ENCODE measurements around the gene SACS.
"Not testable (repeated sequence)": the region's sequence is repeated elsewhere in the genome, so short reads cannot be mapped to it uniquely, and the experiment has no call there.

SACS gene

GRCh38 chr13:23455401-23456185 lies 22.1 kb upstream of the SACS start:
- no peak for DNase-seq

- DNase-seq = no peak
These were observed 19.6 kb upstream of the SACS start for GRCh38 chr13:23453132-23453531.

GRCh38 chr13:23450340-23451046 lies 17.0 kb upstream of the SACS start:
- no peak for DNase-seq

GRCh38 chr13:23449398-23450162 lies 16.1 kb upstream of the SACS start:
- no peak for DNase-seq

- DNase-seq = no peak
These were observed 14.4 kb upstream of the SACS start for GRCh38 chr13:23447927-23448326.

GRCh38 chr13:23445794-23446193 lies 12.3 kb upstream of the SACS start:
- DNase-seq = no peak

- DNase-seq = no peak
These were observed 10.4 kb upstream of the SACS start for GRCh38 chr13:23443878-23444277.

GRCh38 chr13:23443110-23443509 lies 9.6 kb upstream of the SACS start:
- DNase-seq = no peak

- DNase-seq = no peak
These were observed 7.5 kb upstream of the SACS start for GRCh38 chr13:23440821-23441618.

GRCh38 chr13:23440324-23440723 lies 6.8 kb upstream of the SACS start:
- not testable (repeated sequence) for DNase-seq

- no peak for DNase-seq
These were observed 4.4 kb upstream of the SACS start for GRCh38 chr13:23437916-23438315.

GRCh38 chr13:23436680-23437079 lies 3.2 kb upstream of the SACS start:
- no peak for DNase-seq

- no peak for DNase-seq
These were observed 989 bp upstream of the SACS start for GRCh38 chr13:23434491-23434890.

- DNase-seq = no peak
These were observed 876 bp downstream of the SACS start for GRCh38 chr13:23432626-23433025.

GRCh38 chr13:23430664-23431063 lies 2.8 kb downstream of the SACS start:
- no peak for DNase-seq

GRCh38 chr13:23427881-23428528 lies 5.5 kb downstream of the SACS start:
- no peak for DNase-seq

GRCh38 chr13:23427342-23427843 lies 6.1 kb downstream of the SACS start:
- no peak for DNase-seq

- no peak for DNase-seq
These were observed 11.9 kb downstream of the SACS start for GRCh38 chr13:23421596-23421995.

GRCh38 chr13:23418776-23419683 lies 14.5 kb downstream of the SACS start:
- no peak for DNase-seq

- DNase-seq = no peak
These were observed 18.8 kb downstream of the SACS start for GRCh38 chr13:23414682-23415081.

- DNase-seq = no peak
These were observed 21.8 kb downstream of the SACS start for GRCh38 chr13:23411706-23412105.

All from SW 1271 (cell line).